ENCODE results near the gene AGR2. TPM values are rescaled to one million over a fixed set of nuclear protein-coding genes. Genes with fewer than 3 reads are reported as not detected.

Gene AGR2
- total RNA-seq, 1 experiment from 2014 or later: not detected

- no peak overlapping the region; a peak in 1 of 7 replicates for H3K27ac Mint-ChIP-seq
- H3K27me3 Mint-ChIP-seq (ENCODE audit: low read depth): no peaks in the 10 kb centered on the region
- Histone ChIP-seq H3K23ac (ENCODE audit: insufficient read length, low read depth, low read length) (no peak overlapping the region), H2BK12ac (ENCODE audit: insufficient read length, low read depth, low read length) (no peak overlapping the region), H2BK15ac (ENCODE audit: low read depth, low read length) (no peak overlapping the region), H4K5ac (ENCODE audit: insufficient read length, low read depth, low read length) (no peak overlapping the region), H3T11ph (ENCODE audit: low read length) (no peak overlapping the region), H3K23me2 (ENCODE audit: insufficient read length, low read depth, low read length, poor library complexity, severe bottlenecking) (no peaks in the 10 kb centered on the region), H3K79me1 (ENCODE audit: insufficient read depth, low read depth, low read length, poor library complexity, severe bottlenecking) (peaks cover 3% of the 10 kb centered on the region), H2BK20ac (ENCODE audit: low read depth, low read length, poor library complexity, severe bottlenecking) (no peak overlapping the region), H4K8ac (replicated peaks; ENCODE audit: insufficient read length, low read depth, low read length) (no peak overlapping the region), H4K91ac (ENCODE audit: insufficient read length, low read depth, low read length) (no peak overlapping the region), H3K27ac (ENCODE audit: insufficient read length, low read depth, low read length) (no peak overlapping the region), H3K4me2 (ENCODE audit: insufficient read depth, insufficient read length, low read length) (no peak overlapping the region), H4K20me1 (ENCODE audit: control insufficient read depth, insufficient read depth, insufficient read length) (no peaks in the 10 kb centered on the region), H3K56ac (ENCODE audit: insufficient read length, low read depth, low read length) (no peak overlapping the region), H2AFZ (ENCODE audit: low read length) (no peak overlapping the region), H3K9me3 (ENCODE audit: control insufficient read depth, low read depth, low read length) (no peaks in the 10 kb centered on the region), H3K27me3 (ENCODE audit: insufficient read depth, low read length) (no peaks in the 10 kb centered on the region), H3K4ac (ENCODE audit: low read depth, low read length) (no peak overlapping the region), H2BK5ac (ENCODE audit: insufficient read length, low read length) (no peak overlapping the region), H3K9ac (ENCODE audit: extremely low read depth, insufficient read length, low read length) (no peak overlapping the region), H2BK120ac (ENCODE audit: low read depth, low read length, poor library complexity, severe bottlenecking) (no peak overlapping the region), H3K79me2 (ENCODE audit: insufficient read depth, low read length) (no peaks in the 10 kb centered on the region; the same call in 1 of the 2 replicates), H3K18ac (ENCODE audit: insufficient read length, low read depth, low read length) (no peak overlapping the region), H3K14ac (ENCODE audit: insufficient read depth, low read length) (0 out of 2 replicates have a peak overlapping the region, but pooled peaks have one; percentile 42), H2AK5ac (ENCODE audit: insufficient read length, low read length) (no peak overlapping the region), H3K4me1 (ENCODE audit: insufficient read depth, low read length) (no peaks in the 10 kb centered on the region)
- TF ChIP-seq CTCF (conservative IDR thresholded peaks at IDR 0.05): no peak
- no peaks in the 10 kb centered on the region; a peak in 1 of 7 replicates for H3K36me3 Mint-ChIP-seq (ENCODE audit: insufficient read depth in 1 of 3, low read depth in 3 of 3)
- peaks cover 0 to 2% of the 10 kb centered on the region in 2 experiments; a peak in 1 of 5 replicates for H3K9me3 Mint-ChIP-seq
- H3K4me3 Mint-ChIP-seq: no peak overlapping the region
- peaks cover 2 to 9% of the 10 kb centered on the region in 2 experiments for H3K4me1 Mint-ChIP-seq
- no CpG with 5 or more reads among the region's 2 CpGs for WGBS (ENCODE audit: extremely low coverage, insufficient read length, low lambda C conversion rate)
- no peak for DNase-seq
These were observed 39.4 kb downstream of the AGR2 start for GRCh38 chr7:16765436-16765859.
